Effector memory CD8-positive, alpha-beta T cell (primary cell): ENCODE measurements around the gene HOXD13.

Source experiments
- ATAC-seq: fragments of 150-1000 bp; cut with Tn5 transposase; replicated peaks from 2 replicates; pipeline ENCODE4 v1.10.0; 2021; ENCODE audit warnings: mild to moderate bottlenecking, moderate library complexity
- DNase-seq, 3 experiments: peaks; one replicate each; pipeline ENCODE4 v3.0.0; 2021
- H3K27ac Mint-ChIP-seq, 2 donors: one replicate each; pipeline ENCODE4 v1.8.0; 2022; ENCODE audit warnings: mild to moderate bottlenecking in 2 of 2, mixed read lengths in 2 of 2, moderate library complexity in 2 of 2
- H3K27me3 Mint-ChIP-seq, 2 donors: one replicate each; pipeline ENCODE4 v1.8.0; 2022; ENCODE audit warnings: mixed read lengths in 2 of 2
- H3K36me3 Mint-ChIP-seq: one replicate; pipeline ENCODE4 v1.8.0; 2022; ENCODE audit warnings: mild to moderate bottlenecking, moderate library complexity, mixed read lengths; ENCODE audit not compliant: insufficient read depth
- H3K4me1 Mint-ChIP-seq, 2 donors: one replicate each; pipeline ENCODE4 v1.8.0; 2022; ENCODE audit warnings: low read depth in 2 of 2, mixed read lengths in 2 of 2
- H3K4me3 Mint-ChIP-seq, 2 donors: one replicate each; pipeline ENCODE4 v1.8.0; 2022; ENCODE audit warnings: mild to moderate bottlenecking in 2 of 2, mixed read lengths in 2 of 2, moderate library complexity in 2 of 2
- H3K9me3 Mint-ChIP-seq, 2 donors: one replicate each; pipeline ENCODE4 v1.8.0; 2022; ENCODE audit warnings: mixed read lengths in 2 of 2

The HOXD13 gene

DNA sequence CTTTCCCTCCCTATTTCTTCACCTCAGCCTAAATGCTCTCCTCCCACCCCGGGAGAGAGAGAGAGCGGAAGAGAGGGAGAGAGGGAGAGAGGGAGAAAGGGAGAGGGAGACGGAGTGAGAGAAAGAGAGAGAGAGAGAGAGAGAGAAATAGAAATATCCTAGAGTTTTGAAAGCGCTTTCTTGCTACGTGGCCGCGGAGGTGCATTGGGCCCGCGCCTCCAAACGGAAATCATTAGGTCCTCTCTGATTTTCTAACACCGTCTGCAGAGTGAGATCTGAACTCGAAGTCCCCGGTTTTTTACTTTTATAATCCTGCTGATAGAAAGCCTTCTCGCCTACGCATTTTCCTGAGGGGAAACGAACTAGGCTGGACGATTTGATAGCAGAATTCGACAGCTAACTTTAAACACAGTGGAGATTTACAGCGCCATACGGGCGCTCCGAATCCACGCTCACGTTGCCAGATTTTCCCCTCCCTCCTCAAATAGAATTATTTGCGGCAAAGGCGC is 7.9 kb upstream of the HOXD13 start:
- DNase-seq (no peak), ATAC-seq (no peak)
- H3K9me3 Mint-ChIP-seq: peaks cover under 1% of the 10 kb centered on the region in 2 donors
- peaks cover 78% of the 10 kb centered on the region for H3K36me3 Mint-ChIP-seq
- peaks cover 85 to 93% of the 10 kb centered on the region in 2 donors for H3K27me3 Mint-ChIP-seq
- peaks cover 5 to 9% of the 10 kb centered on the region in 2 donors for H3K4me1 Mint-ChIP-seq
- peak overlapping the region in 1 of 2 donors; percentile 95 for H3K27ac Mint-ChIP-seq
- peak overlapping the region in 1 of 2 donors; percentile 4 for H3K4me3 Mint-ChIP-seq

DNA sequence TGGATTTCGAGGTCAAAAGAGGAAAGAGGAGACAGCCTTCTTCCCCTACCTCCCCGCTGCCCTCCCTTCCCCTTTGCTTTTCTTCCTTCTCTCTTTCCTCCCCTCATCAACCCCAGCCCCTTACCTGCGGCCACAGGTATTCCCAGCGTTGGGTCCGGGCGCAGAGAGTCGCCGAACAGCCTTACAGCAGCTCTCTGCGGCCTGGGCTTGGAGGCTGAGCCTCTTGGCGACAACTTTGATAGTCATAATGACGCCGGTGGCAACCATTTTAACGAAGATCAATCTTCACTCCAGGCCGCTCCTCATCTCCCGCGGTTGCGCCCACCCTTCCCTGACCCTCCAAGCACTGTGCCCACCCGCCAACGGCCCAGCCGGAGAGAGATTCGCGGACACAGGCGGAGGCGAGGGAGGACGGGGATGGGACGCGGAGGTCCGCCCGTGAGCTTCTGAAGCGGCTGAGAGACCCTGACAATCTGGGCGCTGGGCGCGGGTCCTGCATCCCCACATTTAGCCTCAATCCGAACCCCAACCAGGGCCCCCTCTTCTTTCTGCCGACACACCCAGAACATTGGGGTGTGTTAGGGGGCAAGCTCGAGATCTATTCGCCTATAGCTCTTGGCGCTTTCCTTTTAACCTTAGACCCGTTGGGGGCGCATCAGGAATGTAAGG is 7.3 kb upstream of the HOXD13 start:
- H3K36me3 Mint-ChIP-seq: peaks cover 75% of the 10 kb centered on the region
- H3K4me3 Mint-ChIP-seq: no peak overlapping the region
- no peaks in the 10 kb centered on the region for H3K9me3 Mint-ChIP-seq
- peak overlapping the region in 1 of 2 donors; percentile 95 for H3K27ac Mint-ChIP-seq
- DNase-seq: no peak
- peaks cover 89 to 96% of the 10 kb centered on the region in 2 donors for H3K27me3 Mint-ChIP-seq
- no peak for ATAC-seq
- peaks cover 4 to 9% of the 10 kb centered on the region in 2 donors for H3K4me1 Mint-ChIP-seq

DNA sequence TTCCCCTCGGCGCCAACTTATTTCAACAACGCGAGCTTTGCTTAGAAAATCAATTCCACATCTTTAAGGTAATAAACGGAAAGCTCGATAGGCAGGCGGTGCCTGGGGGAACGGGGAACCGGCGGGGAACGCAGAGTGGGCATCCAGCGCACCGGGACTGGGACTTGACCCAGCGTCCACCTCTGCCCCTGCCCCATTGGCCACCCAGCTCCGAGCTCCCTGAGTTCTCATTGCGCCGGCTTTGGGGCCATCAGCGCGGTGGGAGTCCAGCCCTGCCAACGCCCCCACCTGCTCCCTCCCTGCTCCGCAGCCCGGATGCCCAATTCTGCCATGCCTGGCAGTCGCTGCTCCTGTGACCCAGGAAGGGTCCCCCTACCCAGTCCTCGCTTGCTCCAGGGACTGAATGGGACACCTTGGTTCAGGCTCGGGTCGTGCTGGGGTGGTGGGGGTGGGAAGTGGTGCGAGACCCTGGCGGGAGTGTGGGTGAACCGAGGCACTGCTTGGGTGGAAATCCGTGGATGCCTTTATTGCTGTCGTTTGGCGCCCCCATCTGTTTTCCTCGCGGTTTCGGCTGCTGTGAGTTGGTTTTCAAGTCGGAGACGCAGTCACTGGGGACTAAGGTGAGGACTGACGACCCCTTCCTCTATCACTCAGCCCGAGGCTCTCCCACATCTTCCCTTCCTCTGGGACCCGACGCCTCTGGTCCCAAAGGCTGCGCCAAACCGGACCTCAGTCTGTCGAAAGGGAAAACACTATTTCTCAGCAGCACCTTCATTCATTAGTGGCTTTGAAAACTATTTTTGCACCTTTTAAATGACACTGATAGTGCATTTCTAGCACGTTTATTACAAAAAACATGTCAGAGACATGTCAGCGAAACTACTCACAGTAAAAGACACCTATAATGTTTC is 6.4 kb upstream of the HOXD13 start:
- H3K4me3 Mint-ChIP-seq: no peak overlapping the region
- H3K27ac Mint-ChIP-seq: peak overlapping the region in 1 of 2 donors; percentile 95
- no peaks in the 10 kb centered on the region for H3K9me3 Mint-ChIP-seq
- peaks cover 66% of the 10 kb centered on the region for H3K36me3 Mint-ChIP-seq
- no peak for ATAC-seq
- no peak for DNase-seq
- H3K27me3 Mint-ChIP-seq: peaks cover 90 to 100% of the 10 kb centered on the region in 2 donors
- H3K4me1 Mint-ChIP-seq: peaks cover 4 to 9% of the 10 kb centered on the region in 2 donors

DNA sequence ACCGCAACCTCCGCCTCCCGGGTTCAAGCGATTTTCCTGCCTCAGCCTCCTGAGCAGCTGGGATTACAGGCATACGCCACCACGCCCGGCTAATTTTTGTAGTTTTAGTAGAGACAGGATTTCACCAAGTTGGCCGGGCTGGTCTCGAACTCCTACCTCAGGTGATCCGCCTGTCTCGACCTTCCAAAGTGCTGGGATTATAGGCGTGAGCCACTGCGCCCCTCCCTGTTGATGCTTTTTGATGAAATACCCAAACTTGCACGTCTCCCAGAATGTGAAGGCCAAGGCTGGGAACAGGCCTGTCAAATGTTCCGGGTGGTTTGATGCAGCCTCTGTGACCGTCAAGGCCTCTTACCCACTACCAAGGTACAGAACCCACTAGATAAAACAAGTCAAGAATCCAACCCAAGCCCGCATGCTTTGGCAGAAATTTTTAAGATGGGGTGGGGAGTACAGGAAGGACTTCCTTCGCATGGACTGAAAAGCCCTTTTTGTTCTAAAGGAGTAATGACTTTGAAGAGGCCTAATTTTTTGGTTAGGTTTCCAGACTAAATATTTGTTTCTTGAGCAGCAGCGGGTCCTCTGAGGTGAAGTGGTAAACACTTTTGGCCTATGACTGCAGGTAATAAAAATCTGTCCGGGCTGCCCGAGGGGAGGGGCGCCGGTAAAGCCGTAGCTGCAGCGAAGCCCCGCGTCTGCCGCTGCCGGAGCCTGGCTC is 5.0 kb upstream of the HOXD13 start:
- no peak for DNase-seq
- Mint-ChIP-seq H3K27me3 (peaks cover 89 to 99% of the 10 kb centered on the region in 2 donors), H3K4me1 (peaks cover 9 to 13% of the 10 kb centered on the region in 2 donors), H3K9me3 (no peaks in the 10 kb centered on the region), H3K27ac (no peak overlapping the region), H3K36me3 (peaks cover 62% of the 10 kb centered on the region), H3K4me3 (peak overlapping the region in 1 of 2 donors; percentile 27)
- ATAC-seq: no peak

DNA sequence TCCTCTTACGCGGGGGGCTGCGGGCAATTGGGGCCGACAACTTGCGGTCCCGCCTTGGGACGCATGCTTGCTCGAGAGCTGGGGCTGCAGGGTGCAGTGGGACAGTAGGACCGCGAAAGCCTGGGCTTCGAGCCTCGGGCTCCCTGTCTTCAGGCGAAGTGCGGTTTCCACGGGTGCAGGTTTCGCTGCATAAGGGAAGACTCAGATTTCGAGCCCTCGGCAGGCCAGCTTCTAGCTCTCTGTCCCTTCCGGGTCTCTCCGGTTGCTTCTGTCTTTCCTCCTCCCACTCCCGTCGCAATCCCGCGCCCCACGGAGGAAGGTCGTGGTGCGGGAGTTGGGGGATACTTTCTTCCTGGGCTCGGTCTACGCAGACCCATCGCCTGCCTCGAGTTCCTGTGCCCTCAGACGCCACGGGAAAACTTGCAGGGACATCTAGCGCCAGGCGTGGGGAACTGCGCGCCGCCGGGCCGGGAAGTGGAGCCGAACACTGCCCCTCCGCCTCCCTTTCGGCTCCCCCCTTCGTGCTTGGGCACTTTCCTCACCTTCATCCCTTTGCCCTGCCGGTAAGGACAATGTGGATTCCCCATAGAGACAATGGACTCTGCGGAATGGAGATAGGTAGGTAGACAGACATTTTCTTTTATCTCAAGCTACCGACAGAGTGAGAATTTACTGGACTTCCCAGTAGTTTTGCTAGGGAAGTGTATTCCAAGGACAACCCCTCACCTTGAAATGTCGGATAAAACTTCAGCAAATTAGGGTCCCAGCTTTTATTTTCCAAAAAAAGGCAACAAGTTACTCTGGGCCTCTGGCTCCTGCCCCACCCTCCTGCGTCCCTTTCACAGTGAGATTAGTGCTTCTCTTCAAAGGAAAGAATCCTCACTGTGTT is 4.2 kb upstream of the HOXD13 start:
- DNase-seq: no peak
- H3K9me3 Mint-ChIP-seq: no peaks in the 10 kb centered on the region
- ATAC-seq: no peak
- H3K36me3 Mint-ChIP-seq: peaks cover 57% of the 10 kb centered on the region
- H3K27ac Mint-ChIP-seq: no peak overlapping the region
- peaks cover 12 to 15% of the 10 kb centered on the region in 2 donors for H3K4me1 Mint-ChIP-seq
- H3K4me3 Mint-ChIP-seq: peak overlapping the region; percentile 27 to 60
- H3K27me3 Mint-ChIP-seq: peaks cover 84 to 96% of the 10 kb centered on the region in 2 donors

DNA sequence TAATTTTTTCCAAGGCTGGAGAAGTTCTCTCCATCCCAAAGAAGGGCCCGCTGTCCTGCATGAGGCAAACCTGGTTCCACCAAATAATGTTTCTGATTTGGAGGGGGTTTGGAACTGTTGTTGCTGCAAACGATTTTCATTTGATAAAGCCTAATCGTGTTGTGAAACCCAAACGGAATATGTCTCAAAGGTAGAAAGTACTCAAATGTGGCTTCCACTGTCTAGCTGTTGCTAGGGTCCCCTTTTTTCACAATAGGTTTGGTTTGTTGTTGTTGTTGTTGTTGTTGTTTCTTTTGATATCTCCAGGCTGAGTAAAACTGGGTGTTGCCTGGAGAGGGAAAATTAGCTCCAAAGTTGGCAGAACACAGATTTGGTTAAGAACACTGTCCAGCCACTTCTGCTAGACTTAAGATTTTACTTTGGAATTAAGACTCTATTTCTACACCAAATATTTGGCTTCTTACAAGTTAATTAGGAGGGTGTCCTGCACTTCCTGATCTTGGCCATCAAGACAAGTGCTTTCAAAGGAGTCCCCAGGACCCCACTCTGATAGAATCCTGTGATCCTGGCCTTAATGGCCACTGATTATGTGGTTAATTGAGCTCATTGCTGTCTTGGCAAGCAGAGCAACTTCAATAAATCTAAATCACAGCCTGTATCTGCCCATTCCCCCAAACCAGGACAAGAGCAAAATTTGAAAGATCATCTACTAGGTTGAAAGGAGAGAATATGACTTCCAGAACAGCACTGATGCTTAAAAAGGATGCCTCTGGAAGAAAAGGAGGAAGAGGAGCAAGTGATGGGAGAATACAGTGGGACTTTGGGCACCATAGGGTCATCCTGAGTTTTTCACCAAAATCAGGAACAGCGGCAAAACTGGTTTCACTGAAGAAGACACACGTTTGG is 3.3 kb upstream of the HOXD13 start:
- DNase-seq: no peak
- no peak for ATAC-seq
- peaks cover 55% of the 10 kb centered on the region for H3K36me3 Mint-ChIP-seq
- H3K27me3 Mint-ChIP-seq: peaks cover 84 to 96% of the 10 kb centered on the region in 2 donors
- H3K9me3 Mint-ChIP-seq: no peaks in the 10 kb centered on the region
- H3K4me3 Mint-ChIP-seq: no peak overlapping the region
- peaks cover 14 to 17% of the 10 kb centered on the region in 2 donors for H3K4me1 Mint-ChIP-seq
- no peak overlapping the region for H3K27ac Mint-ChIP-seq

DNA sequence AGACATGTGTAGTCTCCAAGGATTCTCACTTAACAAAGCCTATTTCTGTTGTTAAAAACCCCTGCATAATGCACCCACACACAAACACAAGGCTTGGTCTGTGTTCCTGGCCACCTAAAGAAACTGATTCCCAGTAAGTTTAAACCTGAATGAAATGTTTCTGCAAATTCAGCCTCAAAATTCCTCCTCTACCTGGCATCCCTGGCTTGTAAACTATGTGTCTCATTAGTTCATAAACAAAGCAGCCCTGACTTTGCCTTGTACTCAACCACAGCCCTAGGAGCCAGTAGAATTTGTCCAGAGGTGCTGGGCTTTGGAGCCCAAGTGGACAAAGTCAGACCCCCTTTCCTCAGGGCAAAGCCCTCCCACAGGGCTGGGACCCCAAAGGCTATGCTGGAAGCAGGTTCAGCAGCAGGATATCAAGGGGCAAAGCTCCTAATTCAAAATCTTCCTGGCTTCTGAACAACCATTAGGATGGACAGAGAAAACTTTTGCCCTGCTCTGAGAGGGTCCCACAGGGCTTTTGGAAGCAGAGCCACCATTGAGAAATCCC is 2.6 kb upstream of the HOXD13 start:
- H3K36me3 Mint-ChIP-seq: peaks cover 47% of the 10 kb centered on the region
- ATAC-seq: no peak
- DNase-seq: no peak
- H3K4me1 Mint-ChIP-seq: peaks cover 14 to 17% of the 10 kb centered on the region in 2 donors
- H3K27me3 Mint-ChIP-seq: peaks cover 84 to 96% of the 10 kb centered on the region in 2 donors
- H3K4me3 Mint-ChIP-seq: no peak overlapping the region
- no peaks in the 10 kb centered on the region for H3K9me3 Mint-ChIP-seq
- H3K27ac Mint-ChIP-seq: no peak overlapping the region

DNA sequence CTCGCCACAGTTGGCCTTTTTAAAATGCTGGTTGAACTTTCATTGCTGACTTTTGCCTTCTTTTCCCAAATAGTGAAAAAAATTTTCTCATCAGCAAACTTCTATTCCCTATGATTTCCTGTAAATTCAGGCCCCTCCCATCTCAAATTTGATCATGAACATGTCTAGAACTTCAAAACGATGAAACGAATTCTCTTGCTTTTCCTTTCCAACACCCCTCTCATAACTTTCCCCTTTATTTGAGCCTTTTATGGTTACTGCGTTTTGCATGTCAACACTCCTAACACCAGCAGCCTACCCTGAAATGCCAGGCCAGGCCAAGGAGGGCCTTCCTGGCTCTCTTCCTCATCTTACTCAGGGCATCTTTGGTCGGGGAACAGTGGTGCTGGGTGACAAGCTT is 1.7 kb upstream of the HOXD13 start:
- Mint-ChIP-seq H3K9me3 (no peaks in the 10 kb centered on the region), H3K27ac (no peak overlapping the region), H3K36me3 (peaks cover 40% of the 10 kb centered on the region), H3K27me3 (peaks cover 86 to 96% of the 10 kb centered on the region in 2 donors), H3K4me3 (no peak overlapping the region), H3K4me1 (peaks cover 14 to 17% of the 10 kb centered on the region in 2 donors)
- DNase-seq: no peak
- no peak for ATAC-seq

DNA sequence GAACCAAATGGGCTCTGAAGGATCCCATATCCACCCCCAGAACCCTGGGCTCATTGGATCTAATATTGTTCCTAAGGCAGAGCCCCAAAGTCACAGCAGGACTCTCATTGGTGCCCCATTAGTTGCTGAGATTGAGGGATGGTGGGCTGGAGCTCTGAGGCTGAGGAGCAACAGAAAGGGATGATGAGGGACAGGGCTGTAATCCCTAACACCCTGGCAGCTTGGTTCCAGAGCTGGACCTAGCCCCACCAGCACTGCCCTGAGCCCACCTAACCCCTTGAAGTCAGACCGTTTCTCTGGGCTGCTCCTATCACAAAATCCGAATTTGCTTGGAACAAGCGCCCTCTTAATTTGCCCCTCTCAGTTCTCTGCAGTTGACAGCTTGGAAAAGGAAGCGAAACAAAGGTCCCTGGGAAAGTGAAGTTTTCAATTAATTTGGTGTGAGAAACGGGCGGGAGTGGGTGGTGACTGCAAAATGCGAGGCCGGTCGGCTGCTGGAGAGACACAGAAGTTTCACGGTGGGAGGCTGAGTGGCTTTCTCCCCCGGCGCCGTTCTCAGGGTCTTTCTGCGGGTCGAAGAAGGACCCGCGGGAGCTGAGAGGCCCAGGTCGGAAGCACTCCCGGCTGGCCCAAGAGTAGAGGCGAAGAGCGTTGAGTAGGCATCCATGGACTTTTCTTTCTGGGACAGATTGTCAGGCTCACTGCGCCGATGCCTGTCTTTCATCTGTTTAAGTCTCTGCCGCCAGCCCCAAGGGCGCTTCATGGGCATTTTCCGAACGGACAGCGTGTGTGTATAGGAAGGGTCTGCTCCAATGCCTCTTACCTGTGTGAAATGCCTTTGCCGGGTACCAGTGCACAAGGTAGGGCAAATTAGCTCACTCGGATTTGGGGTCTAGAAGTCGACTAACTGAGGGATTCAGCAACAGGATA is 927 bp upstream of the HOXD13 start:
- H3K36me3 Mint-ChIP-seq: peaks cover 34% of the 10 kb centered on the region
- peak overlapping the region; percentile 54 to 64 for H3K4me3 Mint-ChIP-seq
- peaks cover 16% of the 10 kb centered on the region in 2 donors for H3K4me1 Mint-ChIP-seq
- H3K27me3 Mint-ChIP-seq: peaks cover 87 to 96% of the 10 kb centered on the region in 2 donors
- no peak for ATAC-seq
- H3K9me3 Mint-ChIP-seq: no peaks in the 10 kb centered on the region
- DNase-seq: no peak
- H3K27ac Mint-ChIP-seq: peak overlapping the region; percentile 38 to 73

DNA sequence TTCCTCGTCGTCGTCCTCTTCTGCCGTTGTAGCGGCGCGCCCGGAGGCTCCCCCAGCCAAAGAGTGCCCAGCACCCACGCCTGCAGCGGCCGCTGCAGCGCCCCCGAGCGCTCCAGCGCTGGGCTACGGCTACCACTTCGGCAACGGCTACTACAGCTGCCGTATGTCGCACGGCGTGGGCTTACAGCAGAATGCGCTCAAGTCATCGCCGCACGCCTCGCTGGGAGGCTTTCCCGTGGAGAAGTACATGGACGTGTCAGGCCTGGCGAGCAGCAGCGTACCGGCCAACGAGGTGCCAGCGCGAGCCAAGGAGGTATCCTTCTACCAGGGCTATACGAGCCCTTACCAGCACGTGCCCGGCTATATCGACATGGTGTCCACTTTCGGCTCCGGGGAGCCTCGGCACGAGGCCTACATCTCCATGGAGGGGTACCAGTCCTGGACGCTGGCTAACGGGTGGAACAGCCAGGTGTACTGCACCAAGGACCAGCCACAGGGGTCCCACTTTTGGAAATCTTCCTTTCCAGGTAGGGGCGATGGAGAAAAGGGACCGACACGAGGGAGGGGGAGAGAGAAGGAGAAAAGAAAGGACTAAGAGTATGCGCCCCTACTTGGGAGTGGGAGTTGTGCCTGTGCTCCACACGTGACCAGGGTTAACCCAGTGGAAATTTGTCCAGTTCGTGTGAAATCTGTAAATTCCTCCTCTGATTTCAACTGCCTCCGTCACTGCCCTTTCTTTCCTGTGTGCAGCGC is 800 bp downstream of the HOXD13 start:
- Mint-ChIP-seq H3K27me3 (peaks cover 87 to 96% of the 10 kb centered on the region in 2 donors), H3K4me1 (peaks cover 25 to 27% of the 10 kb centered on the region in 2 donors), H3K4me3 (peak overlapping the region; percentile 43 to 51), H3K9me3 (no peaks in the 10 kb centered on the region), H3K27ac (no peak overlapping the region), H3K36me3 (peaks cover 29% of the 10 kb centered on the region)
- ATAC-seq (no peak), DNase-seq (no peak)
